Mesenteric fat pad (tissue), 1 donor: ENCODE measurements around the gene ADISSP. TPM values are rescaled to one million over a fixed set of nuclear protein-coding genes. Genes with fewer than 3 reads are reported as not detected.

Experiments
- DNase-seq: peaks from one replicate; pipeline ENCODE4 v3.0.0-alpha.2; 2020; ENCODE audit warnings: low spot score
- total RNA-seq: library from RNA; stranded (reverse); fragmentation: NEBNext Ultra II Directional; extraction: Animal tissue kit (Norgen Biotek cat#: 25700); gene quantifications from one replicate; pipeline ENCODE4 v1.2.1, GENCODE V29; 2021
- donor health status: DM: yes; HTN: yes; CAD: no.

The ADISSP gene
- total RNA-seq, 1 donor from 2014 or later: 37.5 TPM

DNA sequence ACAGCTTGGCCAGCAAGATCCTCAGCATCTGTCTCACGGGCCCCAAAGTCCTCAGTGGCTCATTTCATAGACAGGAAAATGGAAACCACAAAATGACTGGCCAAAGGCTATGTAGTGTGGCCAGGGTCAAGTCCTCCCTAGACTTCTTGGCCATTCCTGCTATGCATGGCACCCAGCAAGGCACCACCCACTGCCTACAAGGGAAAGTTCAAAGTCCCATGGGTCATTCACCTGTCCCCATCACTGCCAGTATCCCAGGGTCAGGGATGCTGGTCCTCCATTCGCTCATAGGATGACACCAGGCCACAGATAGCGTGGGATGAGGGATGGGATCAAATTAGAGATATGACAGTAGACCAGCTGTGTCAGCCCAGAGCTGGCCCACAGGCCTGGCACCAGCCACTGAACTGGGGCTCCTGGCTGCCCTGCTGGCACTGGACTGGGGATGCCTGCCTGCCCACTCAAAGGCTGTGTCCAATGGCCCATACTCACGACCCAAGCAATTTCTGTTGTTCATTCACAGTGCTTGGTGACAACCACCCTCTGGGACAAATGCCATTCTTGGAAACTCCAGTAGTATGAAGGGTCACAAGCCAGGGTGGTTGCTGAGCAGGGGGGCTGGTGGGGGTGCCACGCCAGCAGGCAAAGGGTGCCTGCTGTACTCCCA lies 11.6 kb downstream of the ADISSP start:
- no peak for DNase-seq

DNA sequence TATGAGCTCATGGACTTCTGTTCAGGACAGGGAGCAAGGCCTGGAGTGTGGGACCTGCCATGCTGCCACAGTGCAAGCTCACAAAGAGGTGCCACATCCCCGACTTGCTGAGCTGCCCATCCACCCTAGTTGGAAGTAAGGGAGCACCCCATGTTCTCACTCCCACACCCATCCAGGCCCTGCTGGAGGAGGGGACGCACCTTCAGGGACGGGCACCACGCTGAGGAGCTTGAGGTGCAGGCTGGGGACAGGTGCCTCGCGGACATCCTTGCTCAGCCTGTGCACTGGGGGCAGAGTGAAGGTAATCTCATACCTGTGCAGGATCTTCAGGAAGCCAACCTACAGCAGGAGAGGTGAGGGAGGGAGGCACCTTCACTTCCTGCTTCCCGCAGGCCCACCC lies 12.3 kb downstream of the ADISSP start:
- DNase-seq: no peak

DNA sequence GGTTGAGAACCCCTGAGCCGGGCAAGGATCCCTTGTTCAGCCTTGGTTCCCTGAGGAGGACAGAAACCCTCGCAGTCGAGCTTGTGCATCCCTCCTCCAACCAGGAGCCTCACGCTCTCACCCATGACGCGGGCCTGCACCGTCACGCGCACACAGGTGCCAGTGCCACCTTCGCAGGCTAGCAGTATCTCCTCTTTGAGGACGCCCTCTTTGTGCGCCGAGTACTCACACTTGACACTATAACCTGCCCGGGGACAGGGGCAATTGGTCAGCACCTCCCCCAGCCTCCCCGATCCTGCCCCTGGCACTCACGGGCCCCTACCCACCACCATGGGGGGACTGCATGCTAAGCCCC lies 13.3 kb downstream of the ADISSP start:
- DNase-seq: no peak

DNA sequence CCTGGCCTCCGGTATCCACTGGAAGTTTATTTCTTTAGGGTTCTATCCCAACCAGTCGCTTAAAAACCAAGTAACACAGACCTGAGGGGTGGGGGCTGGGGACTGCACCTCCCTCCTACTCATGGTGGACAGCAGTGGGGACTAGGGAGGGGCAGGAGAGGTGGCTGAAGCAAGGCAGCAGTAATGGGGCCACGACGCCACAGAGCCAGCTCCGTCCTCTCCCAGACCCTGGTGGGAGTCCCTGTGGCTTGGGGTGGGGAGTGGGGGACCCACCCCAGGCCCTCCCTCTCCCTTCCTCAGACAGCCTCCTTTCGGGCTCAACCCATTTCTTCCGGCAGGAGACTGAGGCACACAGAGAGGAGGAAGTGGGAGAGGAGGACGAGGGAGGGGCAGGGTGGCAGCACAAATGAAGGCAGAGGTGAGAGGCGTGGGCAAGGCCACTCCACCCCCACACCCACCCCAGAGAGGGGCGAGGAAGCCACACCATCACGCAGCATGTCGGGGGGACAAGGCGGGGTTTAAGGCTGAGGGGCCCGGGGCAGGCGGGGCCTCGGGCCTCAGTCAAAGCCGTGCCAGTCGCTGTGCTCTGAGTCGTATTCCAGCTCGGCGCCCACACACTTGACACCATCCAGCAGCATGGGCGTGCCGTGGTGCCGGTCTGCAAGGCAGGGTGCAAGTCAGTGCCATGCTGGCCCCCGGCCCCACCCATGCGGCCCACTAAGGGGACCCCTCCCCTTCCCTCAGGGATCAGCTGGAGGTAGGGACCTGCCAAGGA lies 13.9 kb downstream of the ADISSP start:
- DNase-seq: no peak

- DNase-seq: no peak
Observed at GRCh38 chr20:3753098-3753497, 14.5 kb downstream of the ADISSP start.

DNA sequence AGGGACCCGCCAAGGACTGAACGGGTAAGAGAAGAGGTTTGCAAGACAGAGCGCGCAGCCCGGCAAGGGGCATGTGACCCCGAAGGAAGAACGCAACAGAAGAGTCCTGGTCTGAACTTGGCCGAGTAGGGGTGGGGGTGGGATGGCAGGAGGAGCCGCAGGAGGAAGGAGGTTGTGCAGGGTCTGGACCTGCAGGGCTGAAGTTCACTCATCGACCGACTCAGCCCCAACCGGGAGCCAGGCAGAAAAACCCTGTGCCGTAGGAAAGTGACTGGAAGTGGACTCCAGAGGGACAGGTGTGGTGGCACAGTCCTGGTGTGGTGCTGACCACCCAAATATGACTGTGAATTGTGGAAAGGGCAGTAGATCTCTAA lies 15.2 kb downstream of the ADISSP start:
- no peak for DNase-seq

- no peak for DNase-seq
Observed at GRCh38 chr20:3751675-3752385, 15.7 kb downstream of the ADISSP start.

DNA sequence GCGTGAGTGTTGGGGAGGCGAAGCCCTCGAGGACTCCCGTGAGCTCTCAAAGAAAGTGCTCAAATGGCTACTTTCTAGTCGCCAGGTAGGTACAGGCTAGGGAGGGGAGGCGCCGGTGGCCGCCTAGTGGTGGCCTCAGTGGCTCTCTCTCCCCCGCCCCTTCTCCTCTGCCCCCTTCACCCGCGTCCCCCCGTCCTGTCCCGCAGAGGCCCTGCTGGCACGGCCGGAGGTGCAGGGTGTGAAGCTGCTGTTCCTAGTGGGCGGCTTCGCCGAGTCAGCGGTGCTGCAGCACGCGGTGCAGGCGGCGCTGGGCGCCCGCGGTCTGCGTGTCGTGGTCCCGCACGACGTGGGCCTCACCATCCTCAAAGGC lies 16.3 kb downstream of the ADISSP start:
- DNase-seq: no peak

- DNase-seq: no peak
Observed at GRCh38 chr20:3749689-3750531, 17.6 kb downstream of the ADISSP start.

- no peak for DNase-seq
Observed at GRCh38 chr20:3749087-3749688, 18.4 kb downstream of the ADISSP start.

DNA sequence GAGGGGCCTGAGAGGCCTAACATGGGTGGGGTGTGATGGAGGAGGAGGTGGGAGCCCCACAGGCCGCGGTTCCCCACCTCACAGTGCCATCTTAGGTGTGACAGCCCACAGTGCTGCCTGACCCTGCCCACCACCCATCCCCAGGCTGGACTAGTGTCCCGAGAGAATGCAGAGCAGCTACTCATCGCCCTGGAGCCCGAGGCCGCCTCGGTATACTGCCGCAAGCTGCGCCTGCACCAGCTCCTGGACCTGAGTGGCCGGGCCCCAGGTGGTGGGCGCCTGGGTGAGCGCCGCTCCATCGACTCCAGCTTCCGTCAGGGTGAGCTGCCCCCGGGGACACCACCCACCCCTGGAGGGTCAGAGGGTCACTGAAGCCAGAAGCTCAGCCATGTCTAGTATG lies 19.5 kb downstream of the ADISSP start:
- DNase-seq: no peak

DNA sequence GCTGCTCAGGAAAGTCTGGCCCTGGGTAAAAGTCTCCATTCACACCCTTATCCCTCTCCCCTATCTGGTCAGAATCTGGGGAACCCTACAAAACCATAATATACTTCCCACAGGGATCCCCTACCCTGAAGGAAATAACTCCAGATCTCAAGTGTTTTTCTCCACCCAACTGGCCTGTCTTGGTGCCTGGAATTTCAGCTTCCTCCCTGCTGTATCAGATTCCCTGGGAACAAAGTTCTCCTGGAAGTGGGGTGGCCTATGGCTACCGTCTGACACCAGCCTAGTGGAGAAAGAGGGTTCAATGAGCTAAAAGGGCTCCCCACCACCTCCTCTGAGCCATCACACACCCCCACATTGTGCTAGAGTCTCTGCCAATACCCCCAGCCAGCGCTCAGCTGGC lies 20.1 kb downstream of the ADISSP start:
- no peak for DNase-seq

GRCh38 chr20:3745686-3746173 lies 21.8 kb downstream of the ADISSP start:
- DNase-seq: no peak

DNA sequence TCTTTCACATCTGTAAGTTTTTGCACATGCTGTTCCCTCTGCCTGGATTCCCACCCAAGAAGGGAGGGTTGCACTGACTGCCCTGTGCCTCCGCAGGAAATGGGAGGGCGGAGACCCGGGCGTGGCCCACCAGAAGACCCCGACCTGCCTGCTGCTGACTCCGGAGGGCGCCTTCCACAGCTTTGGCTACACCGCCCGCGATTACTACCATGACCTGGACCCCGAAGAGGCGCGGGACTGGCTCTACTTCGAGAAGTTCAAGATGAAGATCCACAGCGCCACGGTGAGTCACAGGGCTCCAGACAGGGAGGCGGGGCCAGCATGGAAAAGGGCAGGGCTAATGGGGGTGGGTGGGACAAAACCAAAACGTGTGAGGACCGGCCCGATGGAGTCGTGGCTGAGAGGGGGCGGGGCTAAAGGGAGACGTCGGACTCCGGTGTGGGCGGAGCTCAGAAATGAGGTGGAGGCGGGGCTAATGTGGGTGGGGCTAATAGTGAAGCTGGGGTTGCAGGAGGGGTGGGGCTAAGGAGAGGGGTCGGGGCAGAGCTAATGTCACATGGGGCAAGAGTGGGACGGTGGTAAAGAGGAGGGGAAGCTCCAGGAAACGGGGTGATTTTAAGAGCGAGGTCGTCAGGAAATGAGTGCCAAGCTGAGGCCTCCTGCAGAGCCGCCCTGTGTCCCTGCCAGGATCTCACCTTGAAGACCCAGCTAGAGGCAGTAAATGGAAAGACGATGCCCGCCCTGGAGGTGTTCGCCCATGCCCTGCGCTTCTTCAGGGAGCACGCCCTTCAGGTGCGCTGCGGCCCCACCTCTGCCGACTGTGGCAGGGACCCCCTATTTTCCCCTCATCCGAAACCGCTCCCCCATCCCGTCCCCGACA lies 22.5 kb downstream of the ADISSP start:
- DNase-seq: no peak

DNA sequence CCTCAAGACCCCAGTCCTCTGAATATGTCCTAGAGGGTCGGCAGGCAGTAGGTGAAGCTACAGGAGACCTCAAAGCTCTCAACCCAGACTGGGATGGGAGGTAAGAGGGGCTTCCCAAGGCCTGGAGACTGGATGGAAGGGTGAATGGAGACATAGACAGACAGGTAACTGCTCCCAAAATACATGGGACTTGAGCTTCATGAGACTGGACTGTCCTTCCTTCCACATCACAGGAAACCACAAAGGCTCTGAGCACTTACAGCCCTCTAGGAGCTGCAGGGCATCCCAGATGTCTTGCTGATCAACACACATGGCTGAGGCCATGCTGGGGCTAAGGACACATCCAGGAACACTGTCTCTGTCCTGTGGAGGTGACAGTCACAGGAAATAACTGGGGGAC lies 23.5 kb downstream of the ADISSP start:
- DNase-seq: no peak

DNA sequence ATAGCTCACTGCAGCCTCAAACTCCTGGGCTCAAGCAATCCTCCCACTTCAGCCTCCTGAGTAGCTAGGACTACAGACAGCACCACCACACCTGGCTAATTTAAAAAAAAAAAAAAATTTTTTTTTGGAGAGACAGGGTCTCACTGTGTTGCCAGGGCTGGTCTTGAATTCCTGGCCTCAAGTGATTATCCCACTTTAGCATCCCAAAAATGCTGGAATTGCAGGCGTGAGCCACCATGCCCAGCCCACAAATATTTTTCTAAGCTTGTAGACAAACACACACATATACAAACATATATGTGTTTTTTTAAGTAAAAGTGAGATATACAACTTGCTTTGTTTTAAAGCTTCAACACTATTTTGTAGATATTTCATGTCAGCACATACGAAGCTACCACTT lies 24.3 kb downstream of the ADISSP start:
- no peak for DNase-seq

DNA sequence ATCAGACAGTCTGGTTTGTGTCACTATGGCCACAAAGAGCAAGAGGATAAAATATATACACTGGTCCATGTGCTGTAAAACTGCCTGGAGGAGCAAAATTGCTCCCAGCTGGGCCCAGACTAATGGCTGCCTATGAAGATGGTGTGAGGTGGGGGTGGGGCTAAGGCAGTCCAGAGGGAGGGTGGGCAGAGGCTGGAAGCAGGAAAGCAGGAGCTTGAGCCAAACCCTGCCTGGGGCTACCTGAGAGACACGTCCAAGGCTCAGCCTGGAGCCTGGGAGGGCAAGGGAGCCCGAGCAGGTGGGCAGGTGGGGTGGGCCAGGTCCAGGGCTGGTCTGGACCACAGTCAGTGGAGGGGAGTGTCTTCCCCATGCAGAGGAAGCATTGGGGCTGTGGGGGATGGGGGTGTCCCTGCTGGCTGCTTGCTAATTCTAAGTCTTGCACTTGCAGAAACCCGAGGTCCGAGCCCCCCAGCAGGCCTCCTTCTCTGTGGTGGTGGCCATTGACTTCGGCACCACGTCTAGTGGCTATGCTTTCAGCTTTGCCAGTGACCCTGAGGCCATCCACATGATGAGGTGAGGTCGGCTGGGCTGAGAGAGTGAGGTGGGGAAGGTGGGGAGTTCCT lies 25.6 kb downstream of the ADISSP start:
- no peak for DNase-seq

DNA sequence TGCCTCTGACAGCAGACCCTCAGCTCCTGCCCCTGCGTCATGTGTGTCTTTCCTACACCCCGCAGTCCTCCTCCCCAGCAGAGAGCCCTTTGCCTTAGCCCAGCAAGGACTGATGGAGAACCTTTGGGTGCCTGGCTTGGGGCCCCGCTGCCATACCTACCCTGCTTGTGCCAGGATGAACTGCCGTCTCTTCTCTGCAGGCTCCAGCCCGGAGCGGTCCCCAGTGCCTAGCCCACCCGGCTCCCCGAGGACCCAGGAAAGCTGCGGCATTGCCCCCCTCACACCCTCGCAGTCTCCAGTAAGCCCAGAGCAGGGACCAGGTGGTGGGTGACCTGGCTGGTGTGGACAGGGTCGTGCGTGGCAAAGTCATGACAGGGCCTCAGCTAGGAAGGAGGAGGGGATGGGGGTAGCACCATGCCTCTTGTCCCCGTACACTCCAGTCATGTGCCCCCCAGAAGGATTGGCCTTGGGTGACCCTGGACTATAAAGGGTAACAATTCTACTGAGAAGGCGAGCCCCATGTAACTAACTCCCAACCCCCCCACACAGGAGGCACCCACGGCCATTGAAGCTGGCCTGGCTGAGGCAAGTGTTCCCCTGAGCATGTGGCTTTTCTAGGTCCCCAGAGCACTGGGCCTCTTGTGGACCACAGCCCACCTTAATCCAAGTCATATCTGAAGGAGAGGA lies 26.8 kb downstream of the ADISSP start:
- no peak for DNase-seq

DNA sequence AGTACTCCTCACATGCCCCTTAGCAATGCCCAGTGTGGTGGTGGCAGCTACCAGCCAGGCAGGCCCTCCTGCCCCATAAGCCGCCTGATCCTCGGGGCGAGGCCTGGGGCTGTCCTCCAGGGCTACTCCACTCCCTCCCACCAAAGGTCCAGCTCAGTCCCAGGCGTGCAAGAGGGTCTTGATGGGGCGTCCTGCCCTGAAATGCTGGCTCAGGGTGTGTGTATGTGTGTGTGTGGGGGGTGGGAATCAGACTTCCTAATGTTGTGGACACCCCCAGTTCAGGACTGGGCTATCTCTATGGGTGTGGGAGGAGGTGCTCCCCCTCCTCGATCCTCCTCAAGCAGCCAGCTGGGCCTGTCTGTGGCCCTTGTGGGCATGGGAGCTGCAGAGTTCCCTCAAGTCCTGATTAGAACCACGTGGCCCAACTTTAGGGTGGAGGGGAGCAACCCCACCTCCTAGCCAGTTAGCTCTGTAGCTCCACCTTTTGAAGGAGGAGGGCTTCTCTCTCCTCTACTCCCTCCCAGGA lies 27.6 kb downstream of the ADISSP start:
- DNase-seq: no peak
